ENCODE measurements around the gene MSL3B.

GRCh38 chr2:233838251-233838650 lies 29.9 kb downstream of the MSL3B start:
- no peak for TF ChIP-seq CTCF (IDR thresholded peaks at IDR 0.05)
- TF ChIP-seq POLR2AphosphoS5 (IDR thresholded peaks at IDR 0.05; ENCODE audit: low read depth, low read length): no peak
